ENCODE data around the gene MTCH2.
A peak's percentile ranks its signal among the peaks of the same experiment; 100 is the strongest.

GRCh38 chr11:47642099-47642855 lies at the start of gene MTCH2:
- peak; percentile 50 to 91 (median 88) for TF ChIP-seq POLR2AphosphoS5 (IDR thresholded peaks at IDR 0.05)
- TF ChIP-seq CTCF (IDR thresholded peaks at IDR 0.05), result no peak
